NCI-H524 treated with DMSO at 0.1 percent for 48 hours (cell line): ENCODE measurements around the gene TTI1.

ENCODE experiments used
- DNase-seq: peaks from one replicate; lab custom pipeline; 2025; lab: John Stamatoyannopoulos, UW

Gene TTI1

DNA sequence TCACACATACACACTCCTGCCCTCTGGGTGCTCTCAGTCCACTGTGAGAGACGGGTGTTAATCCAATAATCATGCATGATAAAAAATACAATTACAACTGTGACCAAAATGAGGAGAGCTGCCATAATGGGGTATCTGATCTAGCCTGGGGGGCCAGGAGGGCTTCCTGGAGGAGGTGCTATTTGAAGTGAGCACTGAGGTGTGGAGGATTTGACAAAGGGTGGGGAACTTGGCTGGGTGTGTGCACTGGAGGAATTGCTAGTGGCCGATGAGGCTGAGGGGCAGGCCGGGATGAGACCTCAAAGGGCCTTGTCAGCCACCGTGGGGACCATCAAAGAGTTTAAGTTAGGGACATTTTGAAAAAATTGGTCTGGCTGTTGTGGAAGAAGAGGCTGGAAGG is 95.6 kb downstream of the TTI1 start:
- no peak for DNase-seq

DNA sequence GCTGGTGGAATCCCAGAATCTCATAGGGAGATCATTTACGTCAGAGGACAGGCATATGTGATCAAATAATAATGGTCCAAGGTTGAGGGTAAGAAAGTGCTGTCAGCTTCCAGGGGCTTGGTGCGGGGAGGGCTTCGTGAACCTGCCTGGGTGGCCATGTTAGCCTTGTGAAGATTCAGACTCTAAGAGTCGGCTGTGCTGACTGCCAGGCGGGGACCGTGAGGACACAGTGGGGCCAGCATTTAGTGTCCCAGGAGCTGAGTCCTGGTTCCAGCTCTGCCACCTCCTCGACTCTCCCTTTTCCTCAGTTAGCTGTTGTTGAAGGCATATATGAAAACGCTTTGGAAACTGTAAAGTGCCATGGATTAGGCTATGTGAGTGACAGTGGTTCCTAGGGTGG is 96.8 kb downstream of the TTI1 start:
- DNase-seq: no peak

DNA sequence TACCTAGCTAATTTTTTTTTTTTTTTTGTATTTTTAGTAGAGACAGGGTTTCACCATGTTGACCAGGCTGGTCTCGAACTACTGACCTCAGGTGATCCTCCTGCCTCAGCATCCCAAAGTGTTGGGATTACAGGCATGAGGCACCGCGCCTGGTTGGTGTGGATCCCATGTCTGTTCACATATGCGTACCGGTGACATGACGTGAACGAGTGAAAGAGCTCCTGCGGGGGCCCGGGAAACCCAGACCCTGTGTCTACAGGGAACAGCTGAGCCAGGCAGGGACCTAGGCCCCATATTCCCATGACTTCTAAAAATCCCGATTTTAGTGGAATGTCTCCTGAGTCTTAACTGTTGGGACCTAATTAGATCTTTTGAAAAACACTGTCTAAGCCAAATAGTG is 97.2 kb downstream of the TTI1 start:
- DNase-seq: no peak

DNA sequence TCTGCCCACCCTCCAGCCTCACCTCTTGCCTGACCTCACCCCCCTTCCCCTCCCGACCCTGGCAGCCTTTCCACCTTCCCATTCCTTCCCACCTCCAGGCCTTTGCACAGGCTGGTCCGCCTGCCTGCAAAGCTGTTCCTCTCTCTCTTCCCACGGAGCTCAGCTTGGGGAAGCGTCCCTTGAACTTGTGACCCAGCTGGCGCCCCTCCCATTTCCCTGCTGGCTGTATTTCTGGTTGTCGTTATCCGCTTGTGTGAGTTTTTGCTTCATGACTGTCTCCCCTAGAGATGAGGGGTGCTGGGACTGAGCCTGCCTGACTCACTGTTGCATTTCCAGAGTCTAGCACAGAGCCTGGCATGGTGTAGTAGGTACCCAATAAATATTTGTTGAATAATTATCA is 97.8 kb downstream of the TTI1 start:
- DNase-seq: no peak

GRCh38 chr20:37934634-37935375 is 98.5 kb downstream of the TTI1 start:
- DNase-seq: no peak

- DNase-seq: no peak
Measured at GRCh38 chr20:37933786-37934633, 99.2 kb downstream of the TTI1 start.
